Activated effector memory CD4-positive, alpha-beta T cell treated with Interleukin-2 at 50 U/mL for 16 hours (primary cell): ENCODE data around the gene SPATA46.

Experiments used
- DNase-seq: peaks from one replicate; pipeline ENCODE4 v3.0.0-alpha.2; 2020

SPATA46 gene

GRCh38 chr1:162351246-162351842 is 25.3 kb downstream of the SPATA46 start:
- no peak for DNase-seq

- no peak for DNase-seq
These were observed 26.9 kb downstream of the SPATA46 start for GRCh38 chr1:162349635-162350330.

GRCh38 chr1:162347281-162347680 is 29.4 kb downstream of the SPATA46 start:
- no peak for DNase-seq

GRCh38 chr1:162343470-162343869 is 33.2 kb downstream of the SPATA46 start:
- DNase-seq, result no peak

GRCh38 chr1:162342452-162342983 is 34.1 kb downstream of the SPATA46 start:
- DNase-seq, result no peak

GRCh38 chr1:162336621-162337285 is 39.9 kb downstream of the SPATA46 start:
- no peak for DNase-seq

GRCh38 chr1:162335126-162335525 is 41.5 kb downstream of the SPATA46 start:
- DNase-seq, result no peak

GRCh38 chr1:162333991-162334390 is 42.7 kb downstream of the SPATA46 start:
- DNase-seq, result no peak

GRCh38 chr1:162329826-162330225 is 46.8 kb downstream of the SPATA46 start:
- DNase-seq, result no peak

- no peak for DNase-seq
These were observed 48.1 kb downstream of the SPATA46 start for GRCh38 chr1:162328512-162328911.

- no peak for DNase-seq
These were observed 48.9 kb downstream of the SPATA46 start for GRCh38 chr1:162327788-162328165.

GRCh38 chr1:162327144-162327787 is 49.4 kb downstream of the SPATA46 start:
- DNase-seq, result no peak

- no peak for DNase-seq
These were observed 50.1 kb downstream of the SPATA46 start for GRCh38 chr1:162326559-162326958.

GRCh38 chr1:162324396-162324795 is 52.3 kb downstream of the SPATA46 start:
- no peak for DNase-seq
